HEK293 (cell line): ENCODE measurements around the gene ZFAND3.
A peak's percentile ranks its signal among the peaks of the same experiment; 100 is the strongest.

Source experiments
- BCL11B ChIP-seq: fragments of 450-650 bp; formaldehyde crosslinking; IDR thresholded peaks from 2 replicates; pipeline ENCODE4 v1.5.1; 2016; ENCODE audit warnings: low read depth, missing biosample characterization, missing genetic modification characterization
- HOXA7 ChIP-seq: sonication (generic); formaldehyde crosslinking; IDR thresholded peaks from 2 replicates; pipeline ENCODE4 v1.8.1; 2022; ENCODE audit warnings: missing genetic modification reagents, borderline replicate concordance
- HOXD13 ChIP-seq: sonication (generic); formaldehyde crosslinking; IDR thresholded peaks from 2 replicates; pipeline ENCODE4 v1.8.0; 2022; ENCODE audit warnings: missing genetic modification reagents, borderline replicate concordance
- MEIS1 ChIP-seq: sonication (generic); formaldehyde crosslinking; IDR thresholded peaks from 2 replicates; pipeline ENCODE4 v1.8.1; 2022; ENCODE audit warnings: missing genetic modification reagents, mild to moderate bottlenecking, borderline replicate concordance
- OSR2 ChIP-seq: fragments of 450-650 bp; formaldehyde crosslinking; IDR thresholded peaks from 2 replicates; pipeline ENCODE4 v1.5.1; 2016; ENCODE audit warnings: missing biosample characterization, missing genetic modification characterization
- PRDM4 ChIP-seq: fragments of 450-650 bp; formaldehyde crosslinking; IDR thresholded peaks from 2 replicates; pipeline ENCODE4 v1.5.1; 2017; ENCODE audit warnings: missing biosample characterization, missing genetic modification characterization
- SP2 ChIP-seq: fragments of 450-650 bp; formaldehyde crosslinking; IDR thresholded peaks from 2 replicates; pipeline ENCODE4 v1.5.1; 2016; ENCODE audit warnings: missing biosample characterization, missing genetic modification characterization
- TRIM28 ChIP-seq: IDR thresholded peaks from 2 replicates; pipeline ENCODE4 v1.6.1; 2011; ENCODE audit warnings: low read length, control low read depth, borderline replicate concordance
- YY2 ChIP-seq: fragments of 450-650 bp; formaldehyde crosslinking; IDR thresholded peaks from 2 replicates; pipeline ENCODE4 v1.5.1; 2016; ENCODE audit warnings: missing biosample characterization, missing genetic modification characterization
- ZBTB10 ChIP-seq: fragments of 450-650 bp; formaldehyde crosslinking; IDR thresholded peaks from 2 replicates; pipeline ENCODE4 v1.5.1; 2016; ENCODE audit warnings: missing biosample characterization, missing genetic modification characterization
- ZBTB11 ChIP-seq: fragments of 450-650 bp; formaldehyde crosslinking; conservative IDR thresholded peaks from 2 replicates; pipeline ENCODE4 v1.5.1; 2016; ENCODE audit warnings: low read depth, missing biosample characterization, missing genetic modification characterization
- ZBTB20 ChIP-seq: fragments of 450-650 bp; formaldehyde crosslinking; IDR thresholded peaks from 2 replicates; pipeline ENCODE4 v1.5.1; 2016; ENCODE audit warnings: missing biosample characterization, missing genetic modification characterization
- ZBTB8A ChIP-seq: fragments of 450-650 bp; formaldehyde crosslinking; IDR thresholded peaks from 2 replicates; pipeline ENCODE4 v1.5.1; 2016; ENCODE audit warnings: missing biosample characterization, missing genetic modification characterization
- ZNF2 ChIP-seq: fragments of 450-650 bp; formaldehyde crosslinking; IDR thresholded peaks from 2 replicates; pipeline ENCODE4 v1.5.1; 2016; ENCODE audit warnings: missing biosample characterization, missing genetic modification characterization
- ZNF214 ChIP-seq: fragments of 450-650 bp; formaldehyde crosslinking; IDR thresholded peaks from 2 replicates; pipeline ENCODE4 v1.5.1; 2017; ENCODE audit warnings: missing biosample characterization, mild to moderate bottlenecking, missing genetic modification characterization, borderline replicate concordance
- ZNF488 ChIP-seq: fragments of 450-650 bp; formaldehyde crosslinking; IDR thresholded peaks from 2 replicates; pipeline ENCODE4 v1.5.1; 2016; ENCODE audit warnings: missing biosample characterization, missing genetic modification characterization
- ZNF510 ChIP-seq: fragments of 450-650 bp; formaldehyde crosslinking; IDR thresholded peaks from 2 replicates; pipeline ENCODE4 v1.5.1; 2018; ENCODE audit warnings: mild to moderate bottlenecking, missing genetic modification characterization, missing biosample characterization; ENCODE audit not compliant: insufficient replicate concordance
- ZNF530 ChIP-seq: fragments of 450-650 bp; formaldehyde crosslinking; IDR thresholded peaks from 2 replicates; pipeline ENCODE4 v1.5.1; 2016; ENCODE audit warnings: low read depth, missing biosample characterization, missing genetic modification characterization
- ZNF544 ChIP-seq: fragments of 450-650 bp; formaldehyde crosslinking; IDR thresholded peaks from 2 replicates; pipeline ENCODE4 v1.5.0; 2017; ENCODE audit warnings: missing biosample characterization, missing genetic modification characterization
- ZNF654 ChIP-seq: fragments of 450-650 bp; formaldehyde crosslinking; IDR thresholded peaks from 2 replicates; pipeline ENCODE4 v1.5.1; 2016; ENCODE audit warnings: low read depth, missing biosample characterization, missing genetic modification characterization
- ZNF768 ChIP-seq: fragments of 450-650 bp; formaldehyde crosslinking; IDR thresholded peaks from 2 replicates; pipeline ENCODE4 v1.5.1; 2018; ENCODE audit warnings: missing biosample characterization, mild to moderate bottlenecking, missing genetic modification characterization
- ZNF791 ChIP-seq: fragments of 450-650 bp; formaldehyde crosslinking; IDR thresholded peaks from 2 replicates; pipeline ENCODE4 v1.5.1; 2016; ENCODE audit warnings: missing biosample characterization, missing genetic modification characterization
- ZSCAN23 ChIP-seq: fragments of 450-650 bp; formaldehyde crosslinking; IDR thresholded peaks from 2 replicates; pipeline ENCODE4 v1.5.1; 2016; ENCODE audit warnings: missing biosample characterization, missing genetic modification characterization

ZFAND3 gene

GRCh38 chr6:37791156-37791919 lies 28.2 kb upstream of the ZFAND3 start (continued):
- no peak for TF ChIP-seq MEIS1
- no peak for TF ChIP-seq HOXD13 (CRISPR knock-in tag)
- no peak for TF ChIP-seq ZNF214 (tag by site-specific recombination)
- TF ChIP-seq ZNF510 (tag by site-specific recombination): no peak
- peak; percentile 68; the same call in 1 of the 2 replicates for TF ChIP-seq ZNF2 (tag by site-specific recombination)
- no peak for TF ChIP-seq ZNF530 (tag by site-specific recombination)
- no peak for TF ChIP-seq ZBTB20 (tag by site-specific recombination)
- no peak for TF ChIP-seq ZSCAN23 (tag by site-specific recombination)
- no peak for TF ChIP-seq ZBTB11 (tag by site-specific recombination)
- TF ChIP-seq YY2 (tag by site-specific recombination): no peak
- peak; percentile 88; the same call in 1 of the 2 replicates for TF ChIP-seq TRIM28
- no peak for TF ChIP-seq ZNF544 (tag by site-specific recombination)
- peak; percentile 81 for TF ChIP-seq ZNF654 (tag by site-specific recombination)
- TF ChIP-seq ZBTB10 (tag by site-specific recombination): no peak
- peak; percentile 72 for TF ChIP-seq SP2 (tag by site-specific recombination)
- TF ChIP-seq PRDM4 (tag by site-specific recombination): 0 out of 2 replicates have a peak, but pooled peaks have one; percentile 45
- peak; percentile 47 for TF ChIP-seq ZBTB8A (tag by site-specific recombination)
- TF ChIP-seq HOXA7 (CRISPR knock-in tag): no peak
- TF ChIP-seq ZNF791 (tag by site-specific recombination): no peak
- no peak for TF ChIP-seq OSR2 (tag by site-specific recombination)
- TF ChIP-seq ZNF768 (tag by site-specific recombination): peak; percentile 4; the same call in 1 of the 2 replicates
- TF ChIP-seq BCL11B (tag by site-specific recombination): no peak
- TF ChIP-seq ZNF488 (tag by site-specific recombination): no peak
